Neural cell (in vitro differentiated cells): ENCODE data around the gene PAX2. TPM values are rescaled to one million over a fixed set of nuclear protein-coding genes. Genes with fewer than 3 reads are reported as not detected.
A peak's percentile ranks its signal among the peaks of the same experiment; 100 is the strongest.

Source experiments
- H2AFZ ChIP-seq: fragments of 200-600, 300-800 bp; sonication (generic), shearing (Covaris generic); 2 replicates; pipeline ENCODE4 v1.6.0; 2014; ENCODE audit warnings: low read depth, mild to moderate bottlenecking, antibody characterized with exemption, low read length, moderate library complexity
- H3F3A ChIP-seq: fragments of 200-600 bp; shearing (Covaris generic); 2 replicates; pipeline ENCODE4 v1.6.1; 2016; ENCODE audit warnings: mild to moderate bottlenecking, moderate library complexity, mixed read lengths, antibody characterized with exemption, low read length; ENCODE audit not compliant: insufficient read depth, poor library complexity, severe bottlenecking
- H3K27ac ChIP-seq: fragments of 200-600, 300-800 bp; sonication (generic), shearing (Covaris generic); 2 replicates; pipeline ENCODE4 v1.5.1; 2014; ENCODE audit warnings: mild to moderate bottlenecking, low read length, moderate library complexity
- H3K27me3 ChIP-seq: fragments of 300-800, 200-600 bp; sonication (generic), shearing (Covaris generic); 2 replicates; pipeline ENCODE4 v1.6.0; 2014; ENCODE audit warnings: mild to moderate bottlenecking, low read depth, low read length, moderate library complexity; ENCODE audit not compliant: insufficient read depth
- H3K36me3 ChIP-seq: fragments of 300-800, 200-600 bp; sonication (generic), shearing (Covaris generic); 2 replicates; pipeline ENCODE4 v1.5.1; 2014; ENCODE audit warnings: mild to moderate bottlenecking, antibody characterized with exemption, low read length, moderate library complexity; ENCODE audit not compliant: insufficient read depth
- H3K4me2 ChIP-seq: fragments of 300-800, 200-600 bp; sonication (generic), shearing (Covaris generic); 2 replicates; pipeline ENCODE4 v1.6.0; 2014; ENCODE audit warnings: mild to moderate bottlenecking, low read length
- H3K4me3 ChIP-seq: fragments of 300-800, 200-600 bp; sonication (generic), shearing (Covaris generic); 2 replicates; pipeline ENCODE4 v1.5.1; 2014; ENCODE audit warnings: mild to moderate bottlenecking, low read length, moderate library complexity
- H3K79me2 ChIP-seq: fragments of 200-600 bp; shearing (Covaris generic); replicated peaks from 2 replicates; pipeline ENCODE4 v1.6.0; 2014; ENCODE audit warnings: mild to moderate bottlenecking, low read length, moderate library complexity; ENCODE audit not compliant: insufficient read depth
- H3K9ac ChIP-seq: fragments of 300-800, 200-600 bp; sonication (generic), shearing (Covaris generic); 2 replicates; pipeline ENCODE4 v1.6.1; 2016; ENCODE audit warnings: mild to moderate bottlenecking, low read length, mixed read lengths
- H3K9me2 ChIP-seq: fragments of 200-600 bp; shearing (Covaris generic); 2 replicates; pipeline ENCODE4 v1.6.1; 2016; ENCODE audit warnings: mild to moderate bottlenecking, low read length, mixed read lengths; ENCODE audit not compliant: insufficient read depth
- H3K9me3 ChIP-seq: fragments of 200-600, 300-800 bp; sonication (generic), shearing (Covaris generic); 2 replicates; pipeline ENCODE4 v1.6.1; 2016; ENCODE audit warnings: mild to moderate bottlenecking, mixed run types, low read length, moderate library complexity, mixed read lengths
- H4K20me1 ChIP-seq: fragments of 200-600 bp; shearing (Covaris generic); 2 replicates; pipeline ENCODE4 v1.6.1; 2016; ENCODE audit warnings: mild to moderate bottlenecking, mixed run types; ENCODE audit not compliant: insufficient read depth
- EP300 ChIP-seq: fragments of 450-650 bp; conservative IDR thresholded peaks from 2 replicates; pipeline ENCODE4 v1.6.1; 2014; ENCODE audit warnings: antibody characterized with exemption, mild to moderate bottlenecking, moderate library complexity; ENCODE audit not compliant: poor library complexity, severe bottlenecking
- EZH2 ChIP-seq: fragments of 200-600, 300-800 bp; shearing (Covaris generic), sonication (generic); IDR thresholded peaks from 2 replicates; pipeline ENCODE4 v1.6.1; 2014; ENCODE audit warnings: antibody characterized with exemption, low read length, borderline replicate concordance, mild to moderate bottlenecking; ENCODE audit not compliant: insufficient read depth, poor library complexity, severe bottlenecking
- MXI1 ChIP-seq: fragments of 450-650 bp; conservative IDR thresholded peaks from 2 replicates; pipeline ENCODE4 v1.6.1; 2014; ENCODE audit warnings: antibody characterized with exemption, mild to moderate bottlenecking; ENCODE audit not compliant: poor library complexity, severe bottlenecking
- POLR2AphosphoS5 ChIP-seq: IDR thresholded peaks from 2 replicates; pipeline ENCODE4 v1.6.1; 2012
- RAD21 ChIP-seq: fragments of 450-650 bp; conservative IDR thresholded peaks from 2 replicates; pipeline ENCODE4 v1.6.1; 2014; ENCODE audit warnings: antibody characterized with exemption, mild to moderate bottlenecking, moderate library complexity
- REST ChIP-seq: IDR thresholded peaks from 2 replicates; pipeline ENCODE4 v1.6.1; 2012; ENCODE audit warnings: borderline replicate concordance
- SMC3 ChIP-seq: fragments of 450-650 bp; conservative IDR thresholded peaks from 2 replicates; pipeline ENCODE4 v1.6.1; 2014; ENCODE audit warnings: antibody characterized with exemption, mild to moderate bottlenecking, moderate library complexity; ENCODE audit not compliant: poor library complexity
- TAF1 ChIP-seq: IDR thresholded peaks from 2 replicates; pipeline ENCODE4 v1.6.1; 2012; ENCODE audit warnings: low read depth
- polyA plus RNA-seq: library from polyadenylated mRNA; depleted of rRNA; stranded (reverse); fragments of >200 nt; gene quantifications from 2 replicates; pipeline ENCODE4 v1.2.3, GENCODE V29; 2014
- TF ChIP-seq, protein P1 (sequence below): fragments of 450-650 bp; IDR thresholded peaks from 2 replicates; pipeline ENCODE4 v1.5.1; 2014; ENCODE audit warnings: antibody characterized with exemption, mild to moderate bottlenecking, moderate library complexity; ENCODE audit not compliant: poor library complexity, severe bottlenecking

Gene PAX2
- polyA plus RNA-seq, 1 donor from 2014 or later, result not detected

- Histone ChIP-seq H3K9ac (no peak overlapping the region), H3K27ac (no peak overlapping the region), H3K79me2 (no peaks in the 10 kb centered on the region), H3K4me2 (no peak overlapping the region), H3K4me3 (no peak overlapping the region), H4K20me1 (no peaks in the 10 kb centered on the region), H3K9me3 (no peaks in the 10 kb centered on the region), H3F3A (no peaks in the 10 kb centered on the region), H3K27me3 (peaks cover 2% of the 10 kb centered on the region), H3K9me2 (no peaks in the 10 kb centered on the region), H2AFZ (no peak overlapping the region), H3K36me3 (no peaks in the 10 kb centered on the region)
- TF ChIP-seq REST, result no peak
- TF ChIP-seq, protein P1, sequence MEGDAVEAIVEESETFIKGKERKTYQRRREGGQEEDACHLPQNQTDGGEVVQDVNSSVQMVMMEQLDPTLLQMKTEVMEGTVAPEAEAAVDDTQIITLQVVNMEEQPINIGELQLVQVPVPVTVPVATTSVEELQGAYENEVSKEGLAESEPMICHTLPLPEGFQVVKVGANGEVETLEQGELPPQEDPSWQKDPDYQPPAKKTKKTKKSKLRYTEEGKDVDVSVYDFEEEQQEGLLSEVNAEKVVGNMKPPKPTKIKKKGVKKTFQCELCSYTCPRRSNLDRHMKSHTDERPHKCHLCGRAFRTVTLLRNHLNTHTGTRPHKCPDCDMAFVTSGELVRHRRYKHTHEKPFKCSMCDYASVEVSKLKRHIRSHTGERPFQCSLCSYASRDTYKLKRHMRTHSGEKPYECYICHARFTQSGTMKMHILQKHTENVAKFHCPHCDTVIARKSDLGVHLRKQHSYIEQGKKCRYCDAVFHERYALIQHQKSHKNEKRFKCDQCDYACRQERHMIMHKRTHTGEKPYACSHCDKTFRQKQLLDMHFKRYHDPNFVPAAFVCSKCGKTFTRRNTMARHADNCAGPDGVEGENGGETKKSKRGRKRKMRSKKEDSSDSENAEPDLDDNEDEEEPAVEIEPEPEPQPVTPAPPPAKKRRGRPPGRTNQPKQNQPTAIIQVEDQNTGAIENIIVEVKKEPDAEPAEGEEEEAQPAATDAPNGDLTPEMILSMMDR, result no peak
- TF ChIP-seq MXI1, result no peak
- TF ChIP-seq SMC3, result no peak
- TF ChIP-seq POLR2AphosphoS5, result no peak
- TF ChIP-seq EZH2, result no peak
- TF ChIP-seq TAF1, result no peak
- no peak for TF ChIP-seq EP300
- no peak for TF ChIP-seq RAD21
Measured at GRCh38 chr10:100877461-100877850, 132.1 kb downstream of the PAX2 start.

DNA sequence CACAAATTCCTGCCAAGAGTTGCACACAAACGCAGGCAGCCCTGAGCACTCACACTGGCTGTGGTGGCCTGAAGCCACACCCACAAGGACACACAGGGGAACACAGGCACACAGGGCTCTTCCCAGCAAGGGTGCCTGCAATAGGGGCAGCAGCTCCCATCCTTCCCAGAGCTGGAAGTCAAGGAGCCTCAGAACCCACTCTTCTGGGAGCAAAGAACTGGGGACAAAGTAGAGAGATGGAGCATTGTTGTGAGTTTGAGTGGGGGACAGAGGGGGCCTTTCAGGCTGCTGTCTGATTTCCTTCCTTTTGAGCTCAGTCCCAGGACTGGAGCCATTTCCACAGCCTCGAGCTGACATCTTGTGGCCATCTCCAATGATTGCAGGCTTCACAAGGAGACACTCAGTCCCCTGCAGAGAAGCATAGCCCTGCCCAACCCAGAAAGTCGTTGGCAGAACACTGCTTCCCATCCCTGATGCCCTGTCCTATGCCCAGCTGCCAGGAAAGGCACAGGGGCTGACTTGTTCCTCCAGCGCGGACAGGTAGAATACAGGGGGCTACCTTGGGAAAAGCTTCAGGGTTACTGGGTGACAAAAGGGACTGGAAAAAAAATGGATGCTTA, 133.0 kb downstream of the PAX2 start:
- no peaks in the 10 kb centered on the region for H3F3A ChIP-seq
- H3K9me2 ChIP-seq, result no peaks in the 10 kb centered on the region
- no peaks in the 10 kb centered on the region for H3K9me3 ChIP-seq
- H3K79me2 ChIP-seq, result no peaks in the 10 kb centered on the region
- no peak overlapping the region for H3K9ac ChIP-seq
- no peak for TF ChIP-seq MXI1
- no peak for TF ChIP-seq EP300
- TF ChIP-seq, protein P1, result peak; percentile 97
- TF ChIP-seq SMC3, result peak; percentile 96
- peak; percentile 98 for TF ChIP-seq RAD21
- no peak overlapping the region for H3K4me3 ChIP-seq
- peaks cover 2% of the 10 kb centered on the region for H3K27me3 ChIP-seq
- no peak overlapping the region for H2AFZ ChIP-seq
- H3K4me2 ChIP-seq, result no peak overlapping the region
- H3K27ac ChIP-seq, result no peak overlapping the region
- H4K20me1 ChIP-seq, result no peaks in the 10 kb centered on the region
- H3K36me3 ChIP-seq, result no peaks in the 10 kb centered on the region

Other genes starting within 250 kb of the PAX2 start
- gene SEC31B, start 225.7 kb upstream of the PAX2 start, polyA plus RNA-seq, result 17.1 and 23.1 TPM in 2 replicates
- gene NDUFB8, start 215.7 kb upstream of the PAX2 start, polyA plus RNA-seq, result 407 and 483 TPM in 2 replicates
- 12.2 and 16.1 TPM in 2 replicates for gene HIF1AN, start 209.6 kb upstream of the PAX2 start, polyA plus RNA-seq
- 40.4 and 43.0 TPM in 2 replicates for gene SLF2, start 167.4 kb downstream of the PAX2 start, polyA plus RNA-seq
- gene SEMA4G, start 223.9 kb downstream of the PAX2 start, polyA plus RNA-seq, result 1.7 TPM in 2 replicates
- gene MRPL43, start 241.9 kb downstream of the PAX2 start, polyA plus RNA-seq, result 121 and 122 TPM in 2 replicates
- gene TWNK, start 242.0 kb downstream of the PAX2 start, polyA plus RNA-seq, result 4.2 and 4.8 TPM in 2 replicates